PC-9 (cell line): ENCODE results near the gene ADGRL3. TPM values are rescaled to one million over a fixed set of nuclear protein-coding genes. Genes with fewer than 3 reads are reported as not detected.

Experiments
- BruUV-seq: library from RNA; stranded (reverse); fragments of 400-500 nt; replicated peaks from 2 replicates; lab custom pipeline; 2021; lab: Mats Ljungman, UMichigan
- CTCF ChIA-PET: fragments of 300-600 bp; sonication (Branson Sonifier 250); formaldehyde crosslinking; loops from one replicate; lab custom pipeline; 2022; ENCODE audit warnings: antibody characterized with exemption; lab: Charles Lee
- POLR2A ChIA-PET: fragments of 300-600 bp; sonication (Branson Sonifier 250); formaldehyde crosslinking; loops from one replicate; lab custom pipeline; 2022; ENCODE audit warnings: antibody characterized with exemption; ENCODE audit not compliant: unreplicated experiment; lab: Charles Lee
- DNase-seq, 2 experiments: peaks; one replicate each; pipeline versions ENCODE4 v3.0.0 to v3.0.0-alpha.2; 2015 to 2022; ENCODE audit warnings: mixed read lengths in 1 of 2
- H2AFZ ChIP-seq: fragments of 200-600 bp; sonication (generic); 2 replicates; pipeline ENCODE4 v1.8.1; 2017; ENCODE audit warnings: antibody characterized with exemption
- H3F3A ChIP-seq: fragments of 200-600 bp; sonication (generic); 2 replicates; pipeline ENCODE4 v1.8.1; 2017; ENCODE audit warnings: antibody characterized with exemption, mild to moderate bottlenecking, low read depth; ENCODE audit not compliant: insufficient read depth
- H3K27ac ChIP-seq: fragments of 200-600 bp; sonication (generic); 2 replicates; pipeline ENCODE4 v1.6.1; 2016; ENCODE audit warnings: mixed run types
- H3K27me3 ChIP-seq: fragments of 200-600 bp; sonication (generic); 2 replicates; pipeline ENCODE4 v1.6.1; 2016; ENCODE audit warnings: low read depth, mixed run types; ENCODE audit not compliant: insufficient read depth
- H3K36me3 ChIP-seq: fragments of 200-600 bp; sonication (generic); 2 replicates; pipeline ENCODE4 v1.6.1; 2016; ENCODE audit warnings: low read depth, mixed run types
- H3K4me1 ChIP-seq: fragments of 200-600 bp; sonication (generic); replicated peaks from 2 replicates; pipeline ENCODE4 v1.6.1; 2016; ENCODE audit warnings: mixed run types; ENCODE audit not compliant: insufficient read depth
- H3K4me2 ChIP-seq: fragments of 200-600 bp; sonication (generic); 2 replicates; pipeline ENCODE4 v1.6.1; 2017; ENCODE audit warnings: mixed run types
- H3K4me3 ChIP-seq: fragments of 200-600 bp; sonication (generic); 2 replicates; pipeline ENCODE4 v1.6.1; 2016; ENCODE audit warnings: mixed run types
- H3K79me2 ChIP-seq: fragments of 200-600 bp; sonication (generic); 2 replicates; pipeline ENCODE4 v1.6.1; 2017; ENCODE audit warnings: low read depth, mixed run types
- H3K9me2 ChIP-seq: fragments of 200-600 bp; sonication (generic); 2 replicates; pipeline ENCODE4 v1.8.1; 2017; ENCODE audit warnings: mild to moderate bottlenecking; ENCODE audit not compliant: insufficient read depth
- H3K9me3 ChIP-seq: fragments of 200-600 bp; sonication (generic); 2 replicates; pipeline ENCODE4 v1.8.1; 2016; ENCODE audit warnings: low read depth; ENCODE audit not compliant: insufficient read depth
- H4K20me1 ChIP-seq: fragments of 200-600 bp; sonication (generic); 2 replicates; pipeline ENCODE4 v1.8.1; 2017; ENCODE audit not compliant: insufficient read depth
- EZH2 ChIP-seq: fragments of 200-600 bp; sonication (generic); IDR thresholded peaks from 2 replicates; pipeline ENCODE4 v1.8.0; 2017; ENCODE audit warnings: antibody characterized with exemption, low read depth
- intact Hi-C: fragments of 100-400 bp; cut with micrococcal nuclease; formaldehyde crosslinking; loops from one replicate; pipeline ENCODE4 v1.10.0; 2022; ENCODE audit not compliant: unreplicated experiment
- total RNA-seq: library from RNA; stranded (reverse); gene quantifications from 2 replicates; pipeline ENCODE4 v1.2.3, GENCODE V29; 2021
- TF ChIP-seq, protein P1 (sequence below): fragments of 200-600 bp; sonication (generic); conservative IDR thresholded peaks from 2 replicates; pipeline ENCODE4 v1.6.1; 2017; ENCODE audit warnings: mixed run types, antibody characterized with exemption, mild to moderate bottlenecking, moderate library complexity

Gene ADGRL3
- total RNA-seq, 1 experiment from 2014 or later = 1.6 TPM

GRCh38 chr4:61405307-61405706 is 205.2 kb downstream of the ADGRL3 start:
- H3K9me3 ChIP-seq = no peaks in the 10 kb centered on the region
- ChIA-PET POLR2A (interaction anchor here (0.6 kb wide), 1 partner anchor 127 kb away, joined by 8 read pairs; no protein-coding TSS in a partner anchor), CTCF (no interaction called here)
- H3K4me2 ChIP-seq = no peak overlapping the region
- H3K9me2 ChIP-seq = no peaks in the 10 kb centered on the region
- no peak overlapping the region for H3K4me3 ChIP-seq
- H3F3A ChIP-seq = no peaks in the 10 kb centered on the region
- no peak for TF ChIP-seq EZH2
- TF ChIP-seq, protein P1, sequence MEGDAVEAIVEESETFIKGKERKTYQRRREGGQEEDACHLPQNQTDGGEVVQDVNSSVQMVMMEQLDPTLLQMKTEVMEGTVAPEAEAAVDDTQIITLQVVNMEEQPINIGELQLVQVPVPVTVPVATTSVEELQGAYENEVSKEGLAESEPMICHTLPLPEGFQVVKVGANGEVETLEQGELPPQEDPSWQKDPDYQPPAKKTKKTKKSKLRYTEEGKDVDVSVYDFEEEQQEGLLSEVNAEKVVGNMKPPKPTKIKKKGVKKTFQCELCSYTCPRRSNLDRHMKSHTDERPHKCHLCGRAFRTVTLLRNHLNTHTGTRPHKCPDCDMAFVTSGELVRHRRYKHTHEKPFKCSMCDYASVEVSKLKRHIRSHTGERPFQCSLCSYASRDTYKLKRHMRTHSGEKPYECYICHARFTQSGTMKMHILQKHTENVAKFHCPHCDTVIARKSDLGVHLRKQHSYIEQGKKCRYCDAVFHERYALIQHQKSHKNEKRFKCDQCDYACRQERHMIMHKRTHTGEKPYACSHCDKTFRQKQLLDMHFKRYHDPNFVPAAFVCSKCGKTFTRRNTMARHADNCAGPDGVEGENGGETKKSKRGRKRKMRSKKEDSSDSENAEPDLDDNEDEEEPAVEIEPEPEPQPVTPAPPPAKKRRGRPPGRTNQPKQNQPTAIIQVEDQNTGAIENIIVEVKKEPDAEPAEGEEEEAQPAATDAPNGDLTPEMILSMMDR = no peak
- no peak overlapping the region for H2AFZ ChIP-seq
- no peaks in the 10 kb centered on the region for H3K79me2 ChIP-seq
- intact Hi-C loops = no loop called here
- H3K36me3 ChIP-seq = no peaks in the 10 kb centered on the region
- no peak for DNase-seq
- no TSS peak for BruUV-seq
- H3K4me1 ChIP-seq = no peaks in the 10 kb centered on the region
- no peaks in the 10 kb centered on the region for H4K20me1 ChIP-seq
- no peak overlapping the region for H3K27ac ChIP-seq
- H3K27me3 ChIP-seq = no peaks in the 10 kb centered on the region

GRCh38 chr4:61406677-61407076 is 206.6 kb downstream of the ADGRL3 start:
- BruUV-seq = no TSS peak
- ChIA-PET CTCF (no interaction called here), POLR2A (no interaction called here)
- Histone ChIP-seq H3F3A (no peaks in the 10 kb centered on the region), H3K36me3 (no peaks in the 10 kb centered on the region), H3K4me3 (no peak overlapping the region), H3K9me2 (no peaks in the 10 kb centered on the region), H3K27ac (no peak overlapping the region), H3K79me2 (no peaks in the 10 kb centered on the region), H3K4me2 (no peak overlapping the region), H4K20me1 (no peaks in the 10 kb centered on the region), H3K27me3 (no peaks in the 10 kb centered on the region), H3K4me1 (no peaks in the 10 kb centered on the region), H2AFZ (no peak overlapping the region), H3K9me3 (no peaks in the 10 kb centered on the region)
- intact Hi-C loops = no loop called here
- no peak for DNase-seq
- TF ChIP-seq EZH2 = no peak
- TF ChIP-seq, protein P1 = no peak

- Histone ChIP-seq H3K27me3 (no peaks in the 10 kb centered on the region), H3K4me2 (no peak overlapping the region), H3K79me2 (no peaks in the 10 kb centered on the region), H3K4me3 (no peak overlapping the region), H3K36me3 (no peaks in the 10 kb centered on the region), H3K9me3 (no peaks in the 10 kb centered on the region), H3K9me2 (no peaks in the 10 kb centered on the region), H3K27ac (no peak overlapping the region), H3F3A (no peaks in the 10 kb centered on the region), H2AFZ (no peak overlapping the region), H4K20me1 (no peaks in the 10 kb centered on the region), H3K4me1 (no peaks in the 10 kb centered on the region)
- no peak for DNase-seq
- POLR2A ChIA-PET = interaction anchor here (0.5 to 0.6 kb wide), 2 partner anchors 227 to 522 kb away, joined by 3 to 9 read pairs; no protein-coding TSS in a partner anchor
- intact Hi-C loops = no loop called here
- TF ChIP-seq, protein P1 = no peak
- no peak for TF ChIP-seq EZH2
- BruUV-seq = no TSS peak
- CTCF ChIA-PET = no interaction called here
Observed at GRCh38 chr4:61407642-61408618, 207.8 kb downstream of the ADGRL3 start.
